HepG2 (cell line): ENCODE data around the gene RPS14. TPM values are rescaled to one million over a fixed set of nuclear protein-coding genes. Genes with fewer than 3 reads are reported as not detected.

Experiments
- AKAP8 ChIP-seq: sonication (generic); formaldehyde crosslinking; IDR thresholded peaks from 2 replicates; pipeline ENCODE4 v1.5.1; 2020; ENCODE audit warnings: mild to moderate bottlenecking, missing genetic modification reagents
- CEBPG ChIP-seq: IDR thresholded peaks from 2 replicates; pipeline ENCODE4 v1.6.1; 2016
- FOXK2 ChIP-seq: fragments of 450-650 bp; IDR thresholded peaks from 2 replicates; pipeline ENCODE4 v1.6.1; 2016
- HCFC1 ChIP-seq: fragments of 150-350 bp; IDR thresholded peaks from 2 replicates; pipeline ENCODE4 v1.6.1; 2014; ENCODE audit warnings: low read depth, low read length
- KAT8 ChIP-seq: IDR thresholded peaks from 2 replicates; pipeline ENCODE4 v1.6.1; 2016; ENCODE audit warnings: missing genetic modification reagents, missing compliant biosample characterization
- KLF16 ChIP-seq, 2 experiments: sonication (generic) in 1 of 2; formaldehyde crosslinking in 1 of 2; IDR thresholded peaks; 2 replicates each; pipeline versions ENCODE4 v1.6.1 to v1.8.0; 2016 to 2023; ENCODE audit warnings: missing genetic modification reagents in 2 of 2, missing compliant biosample characterization in 1 of 2
- MEIS2 ChIP-seq: sonication (generic); formaldehyde crosslinking; IDR thresholded peaks from 2 replicates; pipeline ENCODE4 v1.9.0; 2021; ENCODE audit warnings: mild to moderate bottlenecking, missing genetic modification reagents
- NFKBIZ ChIP-seq: IDR thresholded peaks from 2 replicates; pipeline ENCODE4 v1.6.1; 2018; ENCODE audit warnings: missing genetic modification reagents, missing compliant biosample characterization
- RBM39 ChIP-seq: fragments of 200-400 bp; formaldehyde crosslinking; IDR thresholded peaks from one replicate; pipeline ENCODE4 v1.6.1; 2018; ENCODE audit warnings: antibody characterized with exemption, mild to moderate bottlenecking, low read depth, low read length; ENCODE audit not compliant: poor library complexity, severe bottlenecking
- RFX1 ChIP-seq: fragments of 450-650 bp; IDR thresholded peaks from 2 replicates; pipeline ENCODE4 v1.6.1; 2017
- SETDB1 ChIP-seq: sonication (generic); formaldehyde crosslinking; IDR thresholded peaks from 2 replicates; pipeline ENCODE4 v1.5.1; 2020; ENCODE audit warnings: missing genetic modification reagents, mild to moderate bottlenecking, borderline replicate concordance
- SMAD9 ChIP-seq: sonication (generic); formaldehyde crosslinking; IDR thresholded peaks from 2 replicates; pipeline ENCODE4 v1.5.1; 2020; ENCODE audit warnings: mild to moderate bottlenecking, missing genetic modification reagents
- SRY ChIP-seq: sonication (generic); formaldehyde crosslinking; IDR thresholded peaks from 2 replicates; pipeline ENCODE4 v1.8.0; 2022; ENCODE audit warnings: mild to moderate bottlenecking, missing genetic modification reagents
- ZBTB25 ChIP-seq: IDR thresholded peaks from 2 replicates; pipeline ENCODE4 v1.6.1; 2018; ENCODE audit warnings: missing genetic modification reagents
- ZNF253 ChIP-seq: sonication (generic); formaldehyde crosslinking; IDR thresholded peaks from 2 replicates; pipeline ENCODE4 v1.8.0; 2022; ENCODE audit warnings: mild to moderate bottlenecking, missing genetic modification reagents, borderline replicate concordance
- ZNF263 ChIP-seq: sonication (generic); formaldehyde crosslinking; IDR thresholded peaks from 2 replicates; pipeline ENCODE4 v1.4.0; 2020; ENCODE audit warnings: missing genetic modification reagents
- ZNF33B ChIP-seq: sonication (generic); formaldehyde crosslinking; IDR thresholded peaks from 2 replicates; pipeline ENCODE4 v1.5.1; 2020; ENCODE audit warnings: mild to moderate bottlenecking, missing genetic modification reagents
- ZNF556 ChIP-seq: sonication (generic); formaldehyde crosslinking; IDR thresholded peaks from 2 replicates; pipeline ENCODE4 v1.4.0; 2020; ENCODE audit warnings: mild to moderate bottlenecking, missing genetic modification reagents, borderline replicate concordance
- ZNF563 ChIP-seq: sonication (generic); formaldehyde crosslinking; IDR thresholded peaks from 2 replicates; pipeline ENCODE4 v1.8.0; 2022; ENCODE audit warnings: mild to moderate bottlenecking, moderate library complexity, missing genetic modification reagents
- ZNF780A ChIP-seq: sonication (generic); formaldehyde crosslinking; IDR thresholded peaks from 2 replicates; pipeline ENCODE4 v1.8.0; 2022; ENCODE audit warnings: mild to moderate bottlenecking, missing genetic modification reagents, moderate library complexity
- ZNF841 ChIP-seq: sonication (generic); formaldehyde crosslinking; IDR thresholded peaks from 2 replicates; pipeline ENCODE4 v1.8.1; 2023; ENCODE audit warnings: missing genetic modification reagents, borderline replicate concordance
- polyA plus RNA-seq, 8 experiments: library from polyadenylated mRNA; depleted of rRNA in 3 of 8; stranded (reverse) in 7 of 8; unstranded in 1 of 8; fragments of >200 nt; fragmentation: Illumina TruSeq in 4 of 8; extraction: Trizol in 4 of 8; gene quantifications; 2 replicates each; pipeline versions ENCODE4 v1.2.1 to v1.2.3, GENCODE V29; 2011 to 2016; ENCODE audit warnings: low read depth in 4 of 8, missing spikeins in 1 of 8, mixed read lengths in 1 of 8; ENCODE audit not compliant: insufficient read depth in 1 of 8
- total RNA-seq, 5 experiments: library from RNA; depleted of rRNA; stranded (reverse); fragments of >200 nt; fragmentation: Illumina TruSeq; extraction: Trizol; gene quantifications; 2 replicates each; pipeline ENCODE4 v1.2.3, GENCODE V29; 2016; ENCODE audit warnings: low read depth in 1 of 5
- TF ChIP-seq, protein P1 (sequence below): IDR thresholded peaks from 2 replicates; pipeline ENCODE4 v1.4.0; 2020; ENCODE audit warnings: mild to moderate bottlenecking, missing genetic modification reagents
- TF ChIP-seq, protein P2 (sequence below): sonication (generic); formaldehyde crosslinking; IDR thresholded peaks from 2 replicates; pipeline ENCODE4 v1.8.0; 2022; ENCODE audit warnings: mild to moderate bottlenecking, missing genetic modification reagents; ENCODE audit not compliant: insufficient replicate concordance
- TF ChIP-seq, protein P3 (sequence below): fragments of 450-650 bp; IDR thresholded peaks from 2 replicates; pipeline ENCODE4 v1.6.1; 2016

Gene RPS14
- total and polyA plus RNA-seq, 2 of the 13 experiments (the other 11 are each of a cell fraction or from before 2014, with no cell fraction given) = 2,116 to 3,295 TPM

- TF ChIP-seq, protein P1, sequence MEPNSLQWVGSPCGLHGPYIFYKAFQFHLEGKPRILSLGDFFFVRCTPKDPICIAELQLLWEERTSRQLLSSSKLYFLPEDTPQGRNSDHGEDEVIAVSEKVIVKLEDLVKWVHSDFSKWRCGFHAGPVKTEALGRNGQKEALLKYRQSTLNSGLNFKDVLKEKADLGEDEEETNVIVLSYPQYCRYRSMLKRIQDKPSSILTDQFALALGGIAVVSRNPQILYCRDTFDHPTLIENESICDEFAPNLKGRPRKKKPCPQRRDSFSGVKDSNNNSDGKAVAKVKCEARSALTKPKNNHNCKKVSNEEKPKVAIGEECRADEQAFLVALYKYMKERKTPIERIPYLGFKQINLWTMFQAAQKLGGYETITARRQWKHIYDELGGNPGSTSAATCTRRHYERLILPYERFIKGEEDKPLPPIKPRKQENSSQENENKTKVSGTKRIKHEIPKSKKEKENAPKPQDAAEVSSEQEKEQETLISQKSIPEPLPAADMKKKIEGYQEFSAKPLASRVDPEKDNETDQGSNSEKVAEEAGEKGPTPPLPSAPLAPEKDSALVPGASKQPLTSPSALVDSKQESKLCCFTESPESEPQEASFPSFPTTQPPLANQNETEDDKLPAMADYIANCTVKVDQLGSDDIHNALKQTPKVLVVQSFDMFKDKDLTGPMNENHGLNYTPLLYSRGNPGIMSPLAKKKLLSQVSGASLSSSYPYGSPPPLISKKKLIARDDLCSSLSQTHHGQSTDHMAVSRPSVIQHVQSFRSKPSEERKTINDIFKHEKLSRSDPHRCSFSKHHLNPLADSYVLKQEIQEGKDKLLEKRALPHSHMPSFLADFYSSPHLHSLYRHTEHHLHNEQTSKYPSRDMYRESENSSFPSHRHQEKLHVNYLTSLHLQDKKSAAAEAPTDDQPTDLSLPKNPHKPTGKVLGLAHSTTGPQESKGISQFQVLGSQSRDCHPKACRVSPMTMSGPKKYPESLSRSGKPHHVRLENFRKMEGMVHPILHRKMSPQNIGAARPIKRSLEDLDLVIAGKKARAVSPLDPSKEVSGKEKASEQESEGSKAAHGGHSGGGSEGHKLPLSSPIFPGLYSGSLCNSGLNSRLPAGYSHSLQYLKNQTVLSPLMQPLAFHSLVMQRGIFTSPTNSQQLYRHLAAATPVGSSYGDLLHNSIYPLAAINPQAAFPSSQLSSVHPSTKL (CRISPR knock-in tag) = no peak
- no peak for TF ChIP-seq HCFC1
- no peak for TF ChIP-seq ZNF263
- no peak for TF ChIP-seq ZNF841 (CRISPR knock-in tag)
- no peak for TF ChIP-seq KLF16 (CRISPR knock-in tag; IDR thresholded peaks at IDR 0.05)
- no peak; the same call in 1 of the 2 replicates for TF ChIP-seq SRY (CRISPR knock-in tag)
- no peak for TF ChIP-seq CEBPG (CRISPR knock-in tag)
- no peak for TF ChIP-seq KAT8 (CRISPR knock-in tag)
- no peak for TF ChIP-seq ZBTB25 (CRISPR knock-in tag)
- TF ChIP-seq AKAP8 (CRISPR knock-in tag) = no peak
- no peak for TF ChIP-seq FOXK2
- no peak for TF ChIP-seq ZNF253 (CRISPR knock-in tag)
- TF ChIP-seq MEIS2 (CRISPR knock-in tag) = no peak
- TF ChIP-seq ZNF33B = no peak
- TF ChIP-seq SETDB1 = no peak
- TF ChIP-seq ZNF556 (CRISPR knock-in tag) = no peak
- no peak for TF ChIP-seq RBM39
- no peak for TF ChIP-seq SMAD9 (CRISPR knock-in tag)
- TF ChIP-seq ZNF563 (CRISPR knock-in tag) = no peak
- TF ChIP-seq, protein P2, sequence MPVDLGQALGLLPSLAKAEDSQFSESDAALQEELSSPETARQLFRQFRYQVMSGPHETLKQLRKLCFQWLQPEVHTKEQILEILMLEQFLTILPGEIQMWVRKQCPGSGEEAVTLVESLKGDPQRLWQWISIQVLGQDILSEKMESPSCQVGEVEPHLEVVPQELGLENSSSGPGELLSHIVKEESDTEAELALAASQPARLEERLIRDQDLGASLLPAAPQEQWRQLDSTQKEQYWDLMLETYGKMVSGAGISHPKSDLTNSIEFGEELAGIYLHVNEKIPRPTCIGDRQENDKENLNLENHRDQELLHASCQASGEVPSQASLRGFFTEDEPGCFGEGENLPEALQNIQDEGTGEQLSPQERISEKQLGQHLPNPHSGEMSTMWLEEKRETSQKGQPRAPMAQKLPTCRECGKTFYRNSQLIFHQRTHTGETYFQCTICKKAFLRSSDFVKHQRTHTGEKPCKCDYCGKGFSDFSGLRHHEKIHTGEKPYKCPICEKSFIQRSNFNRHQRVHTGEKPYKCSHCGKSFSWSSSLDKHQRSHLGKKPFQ = no peak
- no peak for TF ChIP-seq NFKBIZ (CRISPR knock-in tag)
- TF ChIP-seq RFX1 = no peak
- TF ChIP-seq, protein P3, sequence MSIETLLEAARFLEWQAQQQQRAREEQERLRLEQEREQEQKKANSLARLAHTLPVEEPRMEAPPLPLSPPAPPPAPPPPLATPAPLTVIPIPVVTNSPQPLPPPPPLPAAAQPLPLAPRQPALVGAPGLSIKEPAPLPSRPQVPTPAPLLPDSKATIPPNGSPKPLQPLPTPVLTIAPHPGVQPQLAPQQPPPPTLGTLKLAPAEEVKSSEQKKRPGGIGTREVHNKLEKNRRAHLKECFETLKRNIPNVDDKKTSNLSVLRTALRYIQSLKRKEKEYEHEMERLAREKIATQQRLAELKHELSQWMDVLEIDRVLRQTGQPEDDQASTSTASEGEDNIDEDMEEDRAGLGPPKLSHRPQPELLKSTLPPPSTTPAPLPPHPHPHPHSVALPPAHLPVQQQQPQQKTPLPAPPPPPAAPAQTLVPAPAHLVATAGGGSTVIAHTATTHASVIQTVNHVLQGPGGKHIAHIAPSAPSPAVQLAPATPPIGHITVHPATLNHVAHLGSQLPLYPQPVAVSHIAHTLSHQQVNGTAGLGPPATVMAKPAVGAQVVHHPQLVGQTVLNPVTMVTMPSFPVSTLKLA = no peak
- no peak for TF ChIP-seq ZNF780A (CRISPR knock-in tag)
These were observed 9.4 kb upstream of the RPS14 start (continued) for GRCh38 chr5:150458802-150459557.
